ENCODE results near the gene SLC5A2.
A peak's percentile ranks its signal among the peaks of the same experiment; 100 is the strongest.
"Not testable (repeated sequence)": the region's sequence is repeated elsewhere in the genome, so short reads cannot be mapped to it uniquely, and the experiment has no call there.

SLC5A2 gene

DNA sequence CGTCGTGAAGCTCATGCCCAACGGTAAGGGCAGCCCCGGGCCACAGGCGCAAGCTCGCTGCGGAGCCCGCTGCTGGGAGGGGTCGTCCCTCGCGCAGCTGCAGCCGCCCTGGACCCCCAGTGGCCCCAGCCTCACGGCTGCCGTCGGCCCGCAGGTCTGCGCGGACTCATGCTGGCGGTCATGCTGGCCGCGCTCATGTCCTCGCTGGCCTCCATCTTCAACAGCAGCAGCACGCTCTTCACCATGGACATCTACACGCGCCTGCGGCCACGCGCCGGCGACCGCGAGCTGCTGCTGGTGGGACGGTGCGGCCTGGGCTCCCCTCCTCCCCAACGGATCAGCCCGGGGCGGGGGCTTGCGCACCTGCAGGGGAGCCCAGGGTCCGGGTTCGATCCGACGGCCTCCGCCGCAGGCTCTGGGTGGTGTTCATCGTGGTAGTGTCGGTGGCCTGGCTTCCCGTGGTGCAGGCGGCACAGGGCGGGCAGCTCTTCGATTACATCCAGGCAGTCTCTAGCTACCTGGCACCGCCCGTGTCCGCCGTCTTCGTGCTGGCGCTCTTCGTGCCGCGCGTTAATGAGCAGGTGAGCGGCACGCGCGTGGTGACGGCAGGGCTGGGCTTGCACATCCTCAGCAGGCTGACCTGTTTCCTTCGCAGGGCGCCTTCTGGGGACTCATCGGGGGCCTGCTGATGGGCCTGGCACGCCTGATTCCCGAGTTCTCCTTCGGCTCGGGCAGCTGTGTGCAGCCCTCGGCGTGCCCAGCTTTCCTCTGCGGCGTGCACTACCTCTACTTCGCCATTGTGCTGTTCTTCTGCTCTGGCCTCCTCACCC lies 5.8 kb downstream of the SLC5A2 start:
- peaks cover 17% of the 10 kb centered on the region for H3K4me1 Mint-ChIP-seq
- H3K27me3 Mint-ChIP-seq, result peaks cover 43% of the 10 kb centered on the region
- CTCF ChIA-PET, result no interaction called here
- H3K4me3 Mint-ChIP-seq, result peak overlapping the region; percentile 78
- DNase-seq, result no peak
- peaks cover 3% of the 10 kb centered on the region for H3K36me3 Mint-ChIP-seq
- no peaks in the 10 kb centered on the region for H3K9me3 Mint-ChIP-seq
- H3K27ac Mint-ChIP-seq, result no peak overlapping the region

DNA sequence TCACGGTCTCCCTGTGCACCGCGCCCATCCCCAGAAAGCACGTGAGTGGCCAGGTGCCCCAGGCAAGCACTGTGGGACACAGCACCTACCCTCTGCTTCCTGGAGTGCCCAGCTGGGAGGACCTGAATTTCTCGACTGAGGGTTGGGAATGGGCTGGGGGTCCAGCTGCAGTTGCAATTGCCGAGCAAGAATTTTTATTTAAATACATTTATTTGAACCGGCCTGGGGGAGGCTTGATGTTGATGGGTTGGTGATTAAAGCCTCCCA lies 6.3 kb downstream of the SLC5A2 start:
- Mint-ChIP-seq H3K9me3 (no peaks in the 10 kb centered on the region), H3K4me1 (peaks cover 17% of the 10 kb centered on the region), H3K27ac (no peak overlapping the region), H3K27me3 (peaks cover 37% of the 10 kb centered on the region), H3K4me3 (peak overlapping the region; percentile 21), H3K36me3 (peaks cover 3% of the 10 kb centered on the region)
- CTCF ChIA-PET, result no interaction called here
- no peak for DNase-seq

DNA sequence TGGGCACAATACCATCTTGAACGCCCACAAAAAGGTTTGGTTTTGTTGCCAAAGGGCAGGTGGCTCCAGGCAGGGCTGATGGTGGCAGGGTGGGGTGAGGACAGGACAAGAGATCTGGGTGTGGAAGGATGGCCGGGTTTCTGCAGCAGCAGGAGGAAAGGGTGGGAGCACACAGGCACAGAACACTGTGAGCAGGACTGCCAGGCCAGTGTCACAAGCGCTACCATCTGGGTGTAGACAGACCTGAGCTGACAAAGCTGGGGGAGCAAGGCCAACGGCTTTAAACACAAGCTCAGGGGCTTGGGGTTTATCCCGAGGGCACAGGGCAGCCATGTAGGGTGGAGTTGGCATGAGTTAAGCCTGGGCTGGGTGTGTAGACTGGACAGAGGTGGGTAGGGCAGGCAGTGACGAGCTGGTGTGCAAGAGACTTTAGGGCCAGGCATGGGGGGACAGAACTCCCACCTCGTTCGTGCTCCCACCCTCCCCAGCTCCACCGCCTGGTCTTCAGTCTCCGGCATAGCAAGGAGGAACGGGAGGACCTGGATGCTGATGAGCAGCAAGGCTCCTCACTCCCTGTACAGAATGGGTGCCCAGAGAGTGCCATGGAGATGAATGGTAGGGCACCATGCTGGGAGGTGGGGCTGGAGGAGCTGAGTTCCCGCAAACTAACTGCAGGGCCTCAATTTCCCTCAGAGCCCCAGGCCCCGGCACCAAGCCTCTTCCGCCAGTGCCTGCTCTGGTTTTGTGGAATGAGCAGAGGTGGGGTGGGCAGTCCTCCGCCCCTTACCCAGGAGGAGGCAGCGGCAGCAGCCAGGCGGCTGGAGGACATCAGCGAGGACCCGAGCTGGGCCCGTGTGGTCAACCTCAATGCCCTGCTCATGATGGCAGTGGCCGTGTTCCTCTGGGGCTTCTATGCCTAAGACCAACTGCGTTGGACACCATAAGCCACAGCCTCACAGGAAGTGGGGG lies 7.0 kb downstream of the SLC5A2 start:
- CTCF ChIA-PET, result interaction anchor here (0.6 to 1.4 kb wide), 3 partner anchors 9 to 29 kb away, joined by 3 to 4 read pairs (median 3); no protein-coding TSS in a partner anchor
- Mint-ChIP-seq H3K4me1 (peaks cover 17% of the 10 kb centered on the region), H3K4me3 (peak overlapping the region; percentile 40), H3K9me3 (no peaks in the 10 kb centered on the region), H3K36me3 (peaks cover 3% of the 10 kb centered on the region), H3K27ac (peak overlapping the region; percentile 68), H3K27me3 (peaks cover 31% of the 10 kb centered on the region)
- no peak for DNase-seq

DNA sequence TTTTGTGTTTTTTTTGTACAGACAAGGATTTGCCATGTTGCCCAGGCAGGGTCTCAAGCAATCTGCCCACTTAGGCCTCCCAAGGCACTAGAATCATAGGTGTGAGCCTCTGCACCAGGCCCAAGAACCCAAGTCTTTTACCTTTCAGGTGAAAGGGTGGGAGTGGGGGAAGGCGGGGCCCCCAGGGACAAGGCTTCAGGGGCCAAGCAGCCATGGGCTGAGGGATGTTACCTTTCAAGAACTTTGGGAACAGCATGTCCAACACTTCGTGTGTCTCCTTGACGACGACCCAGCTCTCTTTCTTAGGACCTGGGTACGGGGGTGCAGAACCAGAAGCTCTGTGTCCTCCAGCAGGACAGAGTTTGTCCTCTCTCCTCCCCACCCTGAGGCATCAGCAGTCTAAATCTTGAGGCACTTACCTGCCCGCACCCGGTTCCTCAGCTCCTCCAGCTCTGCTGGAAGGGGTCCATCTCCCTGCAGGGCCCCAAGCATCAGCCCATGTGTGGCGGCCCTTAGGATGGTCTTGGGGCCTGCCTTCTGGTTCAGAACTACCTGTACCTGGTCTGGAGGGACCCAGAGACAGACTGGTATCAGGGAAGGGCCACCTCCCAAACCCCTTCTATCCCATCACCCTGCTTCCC lies 9.0 kb downstream of the SLC5A2 start:
- Mint-ChIP-seq H3K36me3 (peaks cover 3% of the 10 kb centered on the region), H3K27ac (no peak overlapping the region), H3K9me3 (no peaks in the 10 kb centered on the region), H3K4me3 (no peak overlapping the region), H3K27me3 (peaks cover 11% of the 10 kb centered on the region), H3K4me1 (peaks cover 11% of the 10 kb centered on the region)
- DNase-seq, result no peak
- CTCF ChIA-PET, result no interaction called here

DNA sequence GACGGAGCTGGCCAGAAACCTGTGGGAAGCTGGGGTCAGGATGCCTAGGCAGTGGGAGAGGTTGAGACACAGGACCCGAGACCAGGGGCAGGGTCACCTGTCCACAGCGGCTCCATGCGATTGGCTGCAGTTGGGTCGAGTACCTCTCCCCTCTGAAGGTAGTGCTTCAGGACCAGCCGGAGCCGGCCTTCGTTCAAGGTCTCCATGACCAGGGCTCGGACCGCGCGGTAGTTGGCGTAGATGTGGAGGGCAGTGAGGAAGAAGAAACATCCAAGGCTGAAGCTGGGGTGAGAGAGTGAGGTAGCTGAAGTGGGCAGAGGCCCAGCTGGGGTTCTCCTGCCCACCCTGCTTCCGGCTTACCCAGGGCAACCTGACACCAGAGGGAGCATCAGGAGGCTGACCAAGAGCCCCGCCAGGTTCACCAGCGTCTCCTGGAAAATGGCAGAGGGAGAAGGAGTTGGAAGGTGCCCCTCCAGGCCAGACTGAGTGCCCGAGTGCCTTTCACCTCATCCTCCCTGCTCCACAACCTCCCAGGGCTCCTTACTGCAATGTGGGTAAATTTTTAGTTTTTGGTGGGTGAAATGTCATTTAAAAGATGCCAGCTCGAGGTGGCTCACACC lies 10.7 kb downstream of the SLC5A2 start:
- CTCF ChIA-PET, result no interaction called here
- peaks cover 3% of the 10 kb centered on the region for H3K4me1 Mint-ChIP-seq
- H3K36me3 Mint-ChIP-seq, result peaks cover 7% of the 10 kb centered on the region
- DNase-seq, result no peak
- no peak overlapping the region for H3K27ac Mint-ChIP-seq
- no peaks in the 10 kb centered on the region for H3K9me3 Mint-ChIP-seq
- no peak overlapping the region for H3K4me3 Mint-ChIP-seq
- H3K27me3 Mint-ChIP-seq, result no peaks in the 10 kb centered on the region

DNA sequence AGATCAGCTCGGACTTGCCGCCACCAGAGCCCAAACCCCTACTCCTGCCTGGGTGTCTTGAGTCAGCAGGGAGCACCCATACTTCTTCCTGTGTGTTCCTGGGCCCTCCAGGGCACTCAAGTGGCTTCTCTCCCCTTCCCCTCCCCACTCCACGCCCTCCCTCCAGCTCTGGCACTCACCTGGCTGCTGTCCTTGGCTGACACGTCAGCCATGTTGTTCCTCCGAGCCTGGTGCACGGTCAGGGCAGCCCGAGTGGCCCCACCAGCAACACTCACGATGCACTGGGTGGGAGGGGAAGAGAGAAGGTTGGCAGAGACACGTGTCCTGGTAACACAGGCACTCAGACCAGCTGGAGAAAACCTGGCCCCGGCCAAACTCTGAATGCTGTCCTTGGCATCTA lies 13.7 kb downstream of the SLC5A2 start:
- Mint-ChIP-seq H3K4me1 (no peaks in the 10 kb centered on the region), H3K4me3 (no peak overlapping the region), H3K9me3 (no peaks in the 10 kb centered on the region), H3K36me3 (peaks cover 14% of the 10 kb centered on the region), H3K27ac (no peak overlapping the region), H3K27me3 (no peaks in the 10 kb centered on the region)
- DNase-seq, result no peak
- CTCF ChIA-PET, result no interaction called here

DNA sequence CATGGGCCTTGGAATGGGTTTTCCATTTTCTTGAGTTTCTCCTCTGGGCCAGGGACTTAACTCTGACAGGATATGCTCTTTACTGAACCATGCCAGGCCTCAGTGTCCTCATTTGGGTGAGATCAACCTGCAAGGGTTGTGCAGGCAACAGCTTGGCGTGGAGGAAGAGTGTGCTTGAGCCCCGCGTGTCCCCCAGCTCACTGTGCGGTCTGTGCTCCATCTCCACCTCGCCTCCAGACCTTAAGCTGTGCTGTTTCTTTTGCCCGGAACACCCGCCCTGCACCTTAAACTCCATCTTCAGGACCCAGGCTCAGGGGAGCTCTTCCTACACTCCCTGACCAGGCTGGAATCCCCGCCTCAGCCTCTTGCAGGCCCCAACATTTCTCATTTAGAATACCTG lies 15.6 kb downstream of the SLC5A2 start:
- DNase-seq, result no peak
- H3K27ac Mint-ChIP-seq, result no peak overlapping the region
- H3K36me3 Mint-ChIP-seq, result peaks cover 10% of the 10 kb centered on the region
- H3K27me3 Mint-ChIP-seq, result no peaks in the 10 kb centered on the region
- CTCF ChIA-PET, result interaction anchor here (1.2 kb wide), 1 partner anchor 8 kb away, joined by 3 read pairs; no protein-coding TSS in a partner anchor
- H3K4me1 Mint-ChIP-seq, result no peaks in the 10 kb centered on the region
- H3K4me3 Mint-ChIP-seq, result no peak overlapping the region
- H3K9me3 Mint-ChIP-seq, result no peaks in the 10 kb centered on the region

DNA sequence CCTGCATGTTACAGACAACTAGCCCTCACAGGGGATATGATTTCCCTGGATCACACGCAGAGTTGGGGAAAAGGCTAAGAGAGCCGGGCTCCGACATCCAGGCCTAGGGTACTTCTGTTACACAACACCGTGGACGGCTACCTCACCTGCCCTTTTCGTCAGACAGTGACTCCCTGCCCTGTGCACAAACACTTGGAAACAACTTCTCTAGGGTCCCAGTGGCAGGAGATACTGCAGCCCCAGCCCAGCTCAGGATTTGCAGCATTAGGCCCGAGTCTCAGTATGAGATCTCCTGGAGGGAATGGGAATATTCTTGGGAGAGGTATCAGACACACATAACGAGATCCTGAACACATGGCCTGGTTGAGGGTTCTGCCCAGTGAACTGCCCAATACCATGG lies 17.0 kb downstream of the SLC5A2 start:
- no peak overlapping the region for H3K27ac Mint-ChIP-seq

DNA sequence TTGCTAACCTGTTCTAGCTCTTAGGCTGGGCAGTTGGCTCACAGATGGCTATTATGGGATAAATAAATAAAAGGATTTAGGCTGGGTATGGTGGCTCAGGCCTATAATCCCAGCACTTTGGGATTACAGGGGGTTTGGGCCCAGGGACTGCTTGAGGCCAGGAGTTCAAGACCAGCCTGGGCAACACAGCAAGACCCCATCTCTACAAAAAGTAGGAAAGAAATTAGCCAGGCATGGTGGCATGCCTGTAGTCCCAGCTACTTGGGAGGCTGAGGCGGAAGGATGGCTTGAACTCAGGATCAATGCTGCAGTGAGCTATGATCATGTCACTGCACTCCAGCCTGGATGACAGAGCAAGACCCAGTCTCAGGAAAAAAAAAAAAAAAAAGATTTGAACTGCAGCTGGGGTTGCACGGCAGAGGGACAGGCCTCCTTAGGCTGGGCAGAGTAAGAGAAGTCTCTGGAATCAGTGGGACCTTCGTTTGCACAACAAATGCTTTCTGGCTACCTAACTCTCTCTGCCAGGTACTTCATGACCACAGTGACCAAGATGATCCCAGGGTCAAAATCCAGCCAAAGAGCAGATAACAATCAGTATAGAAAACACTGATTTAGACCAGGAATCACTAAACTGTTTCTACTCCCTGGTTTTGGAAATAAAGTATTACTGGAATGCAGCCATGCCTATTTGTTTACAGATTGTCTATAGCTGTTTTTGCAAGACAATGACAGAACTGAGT lies 18.5 kb downstream of the SLC5A2 start:
- no peak overlapping the region for H3K4me3 Mint-ChIP-seq
- H3K27me3 Mint-ChIP-seq, result no peaks in the 10 kb centered on the region
- peaks cover 26% of the 10 kb centered on the region for H3K4me1 Mint-ChIP-seq
- DNase-seq, result no peak
- H3K27ac Mint-ChIP-seq, result no peak overlapping the region
- no peaks in the 10 kb centered on the region for H3K9me3 Mint-ChIP-seq
- CTCF ChIA-PET, result no interaction called here
- H3K36me3 Mint-ChIP-seq, result peaks cover 18% of the 10 kb centered on the region

More for the DNA sequence above, 17.0 kb downstream of the SLC5A2 start:
- H3K4me3 Mint-ChIP-seq, result no peak overlapping the region
- CTCF ChIA-PET, result interaction anchor here (1.3 kb wide), 1 partner anchor 12 kb away, joined by 3 read pairs; no protein-coding TSS in a partner anchor
- H3K4me1 Mint-ChIP-seq, result peaks cover 12% of the 10 kb centered on the region
- no peak for DNase-seq
- peaks cover 14% of the 10 kb centered on the region for H3K36me3 Mint-ChIP-seq
- no peaks in the 10 kb centered on the region for H3K27me3 Mint-ChIP-seq
- H3K9me3 Mint-ChIP-seq, result no peaks in the 10 kb centered on the region

DNA sequence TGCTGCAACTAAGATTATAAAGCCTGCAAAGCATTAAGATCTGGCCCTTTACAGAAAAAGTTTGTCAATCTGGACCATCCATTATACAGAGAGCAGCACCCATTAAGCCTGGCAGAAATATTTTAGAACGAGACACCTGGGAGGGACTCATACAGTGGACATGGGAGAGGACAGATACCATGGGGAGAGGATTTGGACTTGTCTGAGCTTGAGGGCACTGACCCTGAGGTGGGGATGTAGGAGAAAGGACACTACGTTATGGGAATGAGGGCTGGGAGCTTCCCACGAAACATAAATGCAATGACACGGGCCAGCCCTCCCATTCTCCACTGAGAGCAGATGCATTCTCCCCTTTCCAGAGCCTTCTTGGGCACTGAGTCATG lies 19.0 kb downstream of the SLC5A2 start:
- peaks cover 31% of the 10 kb centered on the region for H3K4me1 Mint-ChIP-seq
- DNase-seq, result no peak
- CTCF ChIA-PET, result no interaction called here
- peaks cover 18% of the 10 kb centered on the region for H3K36me3 Mint-ChIP-seq
- H3K27me3 Mint-ChIP-seq, result no peaks in the 10 kb centered on the region
- H3K9me3 Mint-ChIP-seq, result no peaks in the 10 kb centered on the region
- H3K27ac Mint-ChIP-seq, result no peak overlapping the region
- no peak overlapping the region for H3K4me3 Mint-ChIP-seq

DNA sequence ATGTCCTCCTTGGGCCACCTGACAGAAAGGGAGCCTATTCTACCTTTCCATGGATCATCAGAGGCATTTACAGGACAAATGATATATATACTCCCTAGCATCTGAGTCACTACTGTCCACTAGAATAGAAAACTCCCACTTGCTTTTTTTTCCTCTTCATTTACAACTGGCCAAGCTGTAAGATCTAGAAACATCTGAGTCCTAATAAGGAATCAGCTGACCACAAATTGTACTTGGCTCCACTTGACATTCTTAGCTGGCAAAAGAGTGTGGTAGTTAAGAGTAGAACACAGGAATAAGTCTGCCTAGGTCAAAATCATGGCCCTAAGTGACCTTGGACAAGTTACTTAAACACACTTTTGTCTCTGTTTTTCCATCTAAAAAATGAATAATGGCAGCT lies 20.1 kb downstream of the SLC5A2 start:
- H3K9me3 Mint-ChIP-seq, result no peaks in the 10 kb centered on the region
- H3K36me3 Mint-ChIP-seq, result peaks cover 17% of the 10 kb centered on the region
- no peak overlapping the region for H3K4me3 Mint-ChIP-seq
- DNase-seq, result no peak
- no peak overlapping the region for H3K27ac Mint-ChIP-seq
- peaks cover 38% of the 10 kb centered on the region for H3K4me1 Mint-ChIP-seq
- H3K27me3 Mint-ChIP-seq, result no peaks in the 10 kb centered on the region
- CTCF ChIA-PET, result no interaction called here

DNA sequence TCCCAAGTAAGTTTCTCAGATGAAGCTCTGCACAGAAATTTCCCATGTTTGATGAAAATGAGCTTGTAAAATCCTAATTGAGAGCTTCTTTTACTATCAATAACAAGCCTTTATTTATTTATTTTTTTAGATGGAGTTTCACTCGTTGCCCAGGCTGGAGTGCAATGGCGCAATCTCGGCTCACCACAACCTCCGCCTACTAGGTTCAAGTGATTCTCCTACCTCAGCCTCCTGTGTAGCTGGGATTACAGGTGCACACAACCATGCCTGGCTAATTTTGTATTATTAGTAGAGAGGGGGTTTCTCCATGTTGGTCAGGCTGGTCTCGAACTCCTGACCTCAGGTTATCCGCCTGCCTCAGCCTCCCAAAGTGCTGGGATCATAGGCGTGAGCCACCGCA lies 20.6 kb downstream of the SLC5A2 start:
- H3K9me3 Mint-ChIP-seq, H3K27me3 Mint-ChIP-seq, DNase-seq, CTCF ChIA-PET, H3K27ac Mint-ChIP-seq, H3K4me3 Mint-ChIP-seq: not testable (repeated sequence)
- Mint-ChIP-seq H3K36me3 (peaks cover 21% of the 10 kb centered on the region), H3K4me1 (peaks cover 41% of the 10 kb centered on the region)

DNA sequence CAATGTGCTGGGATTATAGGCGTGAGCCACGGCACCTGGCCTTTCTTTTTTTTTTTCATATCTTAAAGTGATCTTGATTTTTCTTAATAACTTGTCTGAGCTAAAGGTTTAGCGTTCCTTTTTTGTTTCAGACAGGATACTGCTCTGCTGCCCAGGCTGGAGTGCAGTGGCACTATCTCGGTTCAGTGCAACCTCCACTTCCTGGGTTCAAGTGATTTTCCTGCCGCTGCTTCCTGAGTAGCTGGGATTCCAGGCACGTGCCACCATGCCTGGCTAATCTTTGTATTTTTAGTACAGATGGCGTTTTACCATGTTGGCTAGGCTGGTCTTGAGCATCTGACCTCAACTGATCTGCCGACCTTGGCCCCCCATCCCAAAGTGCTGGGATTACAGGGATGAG lies 21.2 kb downstream of the SLC5A2 start:
- Mint-ChIP-seq H3K4me3 (no peak overlapping the region), H3K9me3 (no peaks in the 10 kb centered on the region), H3K36me3 (peaks cover 21% of the 10 kb centered on the region), H3K27me3 (no peaks in the 10 kb centered on the region), H3K4me1 (peaks cover 47% of the 10 kb centered on the region), H3K27ac (no peak overlapping the region)
- CTCF ChIA-PET, result no interaction called here
- no peak for DNase-seq

All from activated naive CD4-positive, alpha-beta T cell treated with anti-CD3 and anti-CD28 coated beads, Interleukin-2, amount 10 ng/mL, durations not matched to agents 7 days and 5 days (primary cell).